ENCODE data around the gene OCLN.
"Not testable (repeated sequence)": the region's sequence is repeated elsewhere in the genome, so short reads cannot be mapped to it uniquely, and the experiment has no call there.

The OCLN gene

GRCh38 chr5:69491838-69492390, 676 bp upstream of the OCLN start:
- no peak for DNase-seq

DNA sequence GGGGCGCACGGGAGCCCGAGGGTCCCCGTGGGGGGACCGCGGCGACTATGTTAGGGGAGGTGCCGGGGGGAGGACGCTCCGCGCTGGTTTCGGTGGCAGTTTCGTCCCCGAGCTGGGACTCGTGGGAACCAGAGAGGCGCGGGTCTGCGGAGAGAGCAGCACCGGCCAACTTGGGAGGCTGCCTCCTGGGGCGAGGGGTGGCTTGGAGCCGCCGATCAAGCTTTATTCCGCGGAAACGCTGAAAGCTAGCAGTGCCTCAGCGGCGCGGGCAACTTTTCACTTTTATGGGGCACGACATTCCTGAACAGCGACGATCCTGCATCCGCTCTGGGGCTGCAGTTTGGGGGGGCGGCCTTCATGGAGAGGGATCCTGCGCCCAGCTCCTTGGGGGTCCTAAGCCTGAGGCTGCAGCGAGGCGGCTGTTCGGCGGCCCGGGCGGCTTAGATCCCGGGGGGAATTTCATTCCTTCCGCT, 369 bp downstream of the OCLN start:
- no peak for DNase-seq

GRCh38 chr5:69493396-69494133, 975 bp downstream of the OCLN start:
- no peak for DNase-seq

GRCh38 chr5:69494452-69494851, 1.9 kb downstream of the OCLN start:
- no peak for DNase-seq

DNA sequence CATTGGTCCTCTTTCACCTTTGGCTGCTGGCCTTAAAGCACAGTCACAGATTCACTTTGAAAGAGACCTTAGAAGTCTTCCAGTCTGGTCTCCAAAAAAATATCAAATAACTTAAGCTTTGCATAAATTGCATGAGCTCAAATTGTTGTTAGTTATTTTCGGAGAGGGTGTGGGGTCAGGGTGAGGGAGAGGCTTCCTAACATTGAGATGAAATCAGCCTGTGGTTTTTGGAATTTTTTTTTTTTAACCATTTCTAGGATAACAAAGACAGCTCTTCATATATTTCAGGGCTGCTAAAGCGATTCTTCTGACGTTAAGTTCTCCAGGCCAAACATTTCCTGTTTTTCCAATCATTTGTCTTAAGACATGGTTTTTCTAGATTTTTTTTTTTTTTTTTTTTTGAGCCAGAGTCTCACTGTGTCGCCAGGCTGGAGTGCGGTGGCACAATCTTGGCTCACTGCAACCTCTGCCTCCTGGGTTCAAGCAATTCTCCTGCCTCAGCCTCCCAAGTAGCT, 4.5 kb downstream of the OCLN start:
- DNase-seq = no peak

DNA sequence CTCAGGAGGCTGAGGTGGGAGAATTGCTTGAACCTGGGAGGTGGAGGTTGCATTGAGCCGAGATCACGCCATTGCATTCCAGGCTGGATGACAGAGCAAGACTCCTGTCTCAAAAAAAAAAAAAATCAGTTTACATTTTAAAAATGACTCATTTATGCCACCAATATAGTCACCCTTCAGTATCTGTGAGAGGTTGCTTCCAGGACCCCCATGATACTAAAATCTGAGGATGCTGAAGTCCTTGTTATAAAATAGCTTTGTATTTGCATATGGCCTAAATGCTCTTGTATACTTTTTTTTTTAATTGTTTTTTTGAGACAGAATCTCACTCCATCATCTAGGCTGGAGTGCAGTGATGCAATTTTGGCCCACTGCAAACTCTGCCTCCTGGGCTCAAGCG, 5.8 kb downstream of the OCLN start:
- no peak for DNase-seq

DNA sequence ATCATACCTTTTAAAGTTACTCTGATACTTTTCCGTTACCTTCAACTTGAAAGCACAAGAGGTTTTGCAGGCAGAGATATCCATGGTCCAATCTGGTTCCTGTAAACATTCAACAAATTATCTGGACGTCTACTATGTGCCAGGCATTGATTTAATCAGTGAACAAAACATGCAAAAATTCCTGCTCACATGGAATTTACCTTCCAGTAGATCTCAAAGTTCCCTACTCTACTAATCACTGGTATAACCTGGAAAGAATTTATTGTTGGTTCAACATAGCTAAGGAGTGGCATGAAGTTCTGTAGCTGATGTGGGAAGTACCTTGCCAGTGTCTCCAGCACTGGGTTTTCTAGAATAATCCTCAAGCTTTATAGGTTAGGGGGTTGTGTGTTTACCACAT, 9.8 kb downstream of the OCLN start:
- no peak for DNase-seq

- no peak for DNase-seq
These were observed 10.3 kb downstream of the OCLN start for GRCh38 chr5:69502767-69503488.

- no peak for DNase-seq
These were observed 11.4 kb downstream of the OCLN start for GRCh38 chr5:69504036-69504435.

DNA sequence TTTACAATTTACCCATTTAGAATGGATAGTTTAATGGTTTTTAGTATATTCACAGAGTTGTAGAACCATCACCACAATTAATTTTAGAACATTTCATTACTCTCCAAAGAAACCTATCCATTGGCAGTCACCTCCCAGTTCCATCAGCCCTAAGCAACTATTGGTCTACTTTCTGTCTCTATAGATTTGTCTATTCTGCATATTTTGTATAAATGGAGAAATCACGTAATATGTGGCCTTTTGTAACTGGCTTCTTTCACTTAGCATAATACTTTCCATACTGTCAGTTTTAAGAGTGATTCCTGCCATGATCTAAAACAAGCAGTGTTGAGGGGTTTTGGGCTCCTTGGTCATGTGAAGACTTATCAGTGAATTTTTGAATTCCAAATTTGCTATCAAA, 12.7 kb downstream of the OCLN start:
- DNase-seq = no peak

GRCh38 chr5:69509212-69509611, 16.6 kb downstream of the OCLN start:
- DNase-seq = no peak

GRCh38 chr5:69510694-69511093, 18.1 kb downstream of the OCLN start:
- no peak for DNase-seq

- DNase-seq = no peak
These were observed 20.2 kb downstream of the OCLN start for GRCh38 chr5:69512740-69513260.

- not testable (repeated sequence) for DNase-seq
These were observed 23.0 kb downstream of the OCLN start for GRCh38 chr5:69515570-69515969.

GRCh38 chr5:69516769-69517168, 24.2 kb downstream of the OCLN start:
- DNase-seq = no peak

- no peak for DNase-seq
These were observed 25.2 kb downstream of the OCLN start for GRCh38 chr5:69517763-69518212.

GRCh38 chr5:69519285-69519684, 26.7 kb downstream of the OCLN start:
- DNase-seq = no peak

DNA sequence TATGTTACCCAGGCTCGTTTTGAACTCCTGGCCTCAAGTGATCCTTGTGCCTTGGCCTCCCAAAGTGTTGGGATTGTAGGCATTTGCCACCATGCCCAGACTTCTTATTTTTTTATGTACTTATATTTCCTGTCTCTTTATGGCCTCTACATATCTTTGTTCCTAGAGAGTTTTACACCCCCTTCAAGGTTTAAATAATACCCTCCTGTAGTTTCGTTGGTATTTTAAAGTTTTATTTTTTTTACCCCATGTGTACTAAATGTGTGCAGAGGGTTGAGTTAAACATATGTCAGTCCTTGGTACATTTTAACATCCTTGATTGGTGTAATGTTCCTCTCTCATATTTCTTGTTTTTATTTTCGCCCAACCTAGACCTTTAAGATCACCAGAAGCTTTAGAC, 29.4 kb downstream of the OCLN start:
- DNase-seq = no peak

DNA sequence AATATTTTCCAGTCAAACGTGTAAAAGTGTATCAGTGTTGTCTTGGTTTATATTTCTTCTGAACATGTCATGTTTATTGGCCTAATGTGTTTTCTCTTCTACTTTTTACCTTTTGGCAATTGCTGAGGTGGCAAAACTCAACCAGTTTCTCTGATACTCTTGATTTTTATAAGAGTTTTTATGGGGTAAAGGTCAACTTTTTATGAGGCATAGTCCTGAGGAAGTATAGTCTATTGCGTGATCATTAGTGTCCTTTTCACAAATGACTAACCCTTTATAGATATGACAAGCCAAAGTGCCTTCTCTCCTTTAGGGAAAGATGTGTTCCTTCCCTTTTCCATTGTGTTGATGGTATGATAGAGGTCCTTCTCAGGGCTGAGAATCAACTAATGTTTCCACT, 32.9 kb downstream of the OCLN start:
- DNase-seq = no peak

DNA sequence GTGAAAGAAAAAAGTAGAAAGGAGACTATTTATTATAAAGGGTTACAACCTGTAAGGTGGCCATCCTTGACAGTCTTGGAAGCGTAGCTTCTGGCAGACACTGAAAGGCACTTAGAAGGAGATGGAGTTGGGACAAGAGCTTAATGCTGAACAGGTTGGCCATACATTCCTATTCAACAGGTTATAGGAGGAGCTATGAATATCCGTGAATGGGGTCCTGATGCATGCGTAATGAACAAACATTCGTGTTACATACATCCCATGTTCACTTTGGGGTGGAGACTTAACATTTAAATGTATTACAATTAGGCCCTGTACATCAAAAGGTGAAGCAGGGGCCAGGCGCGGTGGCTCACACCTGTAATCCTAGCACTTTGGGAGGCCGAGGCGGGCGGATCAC, 34.1 kb downstream of the OCLN start:
- DNase-seq = no peak

DNA sequence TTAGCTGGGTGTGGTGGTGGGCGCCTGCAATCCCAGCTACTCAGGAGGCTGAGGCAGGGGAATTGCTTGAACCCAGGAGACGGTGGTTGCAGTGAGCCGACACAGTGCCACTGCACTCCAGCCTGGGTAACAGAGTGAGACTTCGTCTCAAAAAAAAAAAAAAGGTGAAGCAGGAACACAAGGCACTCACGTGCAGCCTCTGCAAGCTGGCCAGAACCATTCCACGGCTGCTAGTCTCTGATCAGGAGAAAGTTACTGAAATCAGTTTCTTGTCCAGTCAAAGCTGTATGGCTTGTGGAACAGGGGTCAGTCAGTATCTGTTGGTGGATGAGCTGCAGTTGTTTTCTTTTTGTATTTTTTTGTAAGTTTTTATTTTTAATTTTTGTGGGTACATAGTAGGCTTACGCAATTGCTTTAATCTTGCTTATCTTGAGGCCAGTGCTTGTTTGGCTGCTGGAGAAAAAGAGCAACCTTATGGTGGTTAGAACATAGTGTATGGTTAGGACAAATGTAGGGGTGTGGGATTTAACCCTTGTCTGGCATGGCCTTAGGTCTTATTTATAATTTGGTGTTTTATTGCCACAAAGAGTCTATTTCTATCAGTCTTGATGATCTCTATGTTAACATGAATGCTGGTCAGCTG, 34.7 kb downstream of the OCLN start:
- no peak for DNase-seq

GRCh38 chr5:69528035-69528434, 35.4 kb downstream of the OCLN start:
- no peak for DNase-seq

GRCh38 chr5:69528609-69529008, 36.0 kb downstream of the OCLN start:
- DNase-seq = no peak
